ENCODE results near the gene SAMD4B.
"Not testable (repeated sequence)": the region's sequence is repeated elsewhere in the genome, so short reads cannot be mapped to it uniquely, and the experiment has no call there.

SAMD4B gene

DNA sequence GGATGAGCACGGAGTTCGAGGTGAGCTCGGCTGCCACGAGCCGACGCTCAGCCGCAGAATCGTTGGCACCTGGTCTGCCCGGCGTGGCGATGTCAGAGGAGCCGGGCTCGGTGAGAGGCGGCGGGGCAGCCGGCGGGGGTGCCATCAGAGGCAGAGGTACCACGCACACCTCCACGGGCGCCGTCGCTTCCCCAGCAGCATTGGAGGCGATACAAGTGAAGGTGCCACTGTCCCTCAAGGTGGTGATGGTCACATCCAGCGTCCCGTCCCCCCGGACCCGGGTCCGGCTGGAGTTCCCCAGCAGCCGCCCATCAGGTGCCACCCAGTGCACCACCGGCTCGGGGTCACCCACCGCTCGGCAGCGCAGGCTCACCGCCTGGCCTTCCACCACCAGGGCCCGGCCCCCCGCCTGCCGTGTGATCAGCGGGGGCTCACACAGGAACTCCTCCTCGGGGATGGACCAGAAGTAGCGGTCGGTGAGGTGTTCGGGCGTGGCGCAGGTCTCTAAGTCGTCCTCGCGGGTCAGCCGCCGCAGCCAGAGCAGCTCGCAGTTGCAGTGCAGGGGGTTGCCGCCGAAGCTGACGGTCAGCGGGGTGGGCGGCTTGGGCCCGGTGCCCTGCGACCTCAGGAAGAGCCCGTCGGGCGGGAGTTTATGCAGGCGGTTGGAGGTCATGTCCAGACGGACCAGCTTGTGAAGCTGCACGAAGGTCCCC lies 28.0 kb upstream of the SAMD4B start:
- no peak for DNase-seq (ENCODE audit: low spot score)

- DNase-seq (ENCODE audit: low spot score): no peak
These were observed 26.3 kb upstream of the SAMD4B start for GRCh38 chr19:39315933-39316332.

GRCh38 chr19:39316627-39317321 lies 25.4 kb upstream of the SAMD4B start:
- no peak for DNase-seq (ENCODE audit: low spot score)

DNA sequence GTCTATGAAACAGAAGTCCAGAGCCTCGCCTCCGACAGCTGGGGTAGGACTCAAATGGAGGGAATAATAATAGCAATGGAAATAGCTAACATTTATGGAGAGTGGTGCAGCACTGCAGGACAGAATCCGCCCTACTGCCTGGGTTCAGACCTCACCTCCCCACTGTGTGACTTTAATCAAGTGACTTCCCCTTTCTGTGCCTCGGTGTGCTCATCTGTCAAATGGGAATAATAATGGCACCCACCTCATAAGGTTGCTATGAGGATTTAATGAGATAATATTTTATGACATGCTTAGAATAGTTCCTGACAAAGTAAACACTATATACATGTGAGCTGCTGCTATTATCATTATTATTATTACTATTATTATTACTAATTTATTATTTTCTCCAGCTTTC lies 24.7 kb upstream of the SAMD4B start:
- no peak for DNase-seq (ENCODE audit: low spot score)

GRCh38 chr19:39318071-39318470 lies 24.1 kb upstream of the SAMD4B start:
- no peak for DNase-seq (ENCODE audit: low spot score)

DNA sequence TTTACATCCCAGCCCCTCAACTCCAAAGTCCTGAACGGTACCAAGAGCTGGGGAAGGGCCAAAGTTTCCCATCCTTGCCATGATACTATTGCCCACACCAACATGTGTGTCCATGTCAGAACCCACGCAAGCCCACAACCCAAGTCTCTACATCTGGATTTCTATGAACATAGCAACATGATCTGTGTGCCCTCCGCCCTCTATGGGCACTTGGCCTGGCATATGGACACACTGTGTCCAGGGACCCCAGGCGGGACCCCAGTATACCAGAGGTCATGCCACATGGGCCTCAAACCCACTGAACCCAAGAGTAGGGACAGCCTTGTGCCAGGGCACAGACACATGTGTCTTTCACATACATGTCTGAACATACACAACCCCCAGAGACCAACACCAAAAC lies 23.5 kb upstream of the SAMD4B start:
- DNase-seq (ENCODE audit: low spot score): no peak

GRCh38 chr19:39319098-39319891 lies 22.9 kb upstream of the SAMD4B start:
- no peak for DNase-seq (ENCODE audit: low spot score)

GRCh38 chr19:39319892-39320248 lies 22.4 kb upstream of the SAMD4B start:
- peak; percentile 59 for DNase-seq (ENCODE audit: low spot score)

DNA sequence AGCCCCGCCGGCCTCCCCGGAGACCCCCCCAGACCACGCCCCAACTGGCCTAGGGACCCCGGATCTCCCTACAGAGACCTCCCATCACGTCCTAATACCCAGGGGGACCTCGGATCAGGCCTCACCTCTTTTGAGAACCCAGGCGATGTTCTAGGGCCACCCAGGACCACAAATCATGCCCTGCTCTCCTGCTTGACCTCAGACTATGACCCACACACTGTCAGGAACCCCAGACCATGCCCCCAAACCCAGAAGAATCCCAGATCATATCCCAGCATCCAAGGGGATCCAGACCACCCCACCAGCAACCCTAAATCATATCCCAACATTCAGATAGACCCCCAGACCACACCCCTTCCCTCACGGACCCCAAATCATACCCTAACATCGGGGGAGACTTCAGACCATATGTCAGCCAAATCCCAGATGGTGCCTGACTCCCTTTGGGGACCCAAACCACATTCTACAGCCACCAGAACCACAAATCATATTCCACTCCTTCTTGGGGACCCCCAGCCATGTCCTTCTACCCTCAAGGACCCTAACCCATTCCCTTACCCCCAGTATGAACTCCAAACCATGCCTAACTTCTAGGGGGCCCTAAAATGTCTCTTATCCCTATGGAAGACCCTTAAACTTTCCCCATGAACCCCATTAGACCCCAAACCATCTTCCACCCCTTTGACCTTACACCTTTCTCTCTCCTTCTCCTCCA lies 20.9 kb upstream of the SAMD4B start:
- no peak for DNase-seq (ENCODE audit: low spot score)

DNA sequence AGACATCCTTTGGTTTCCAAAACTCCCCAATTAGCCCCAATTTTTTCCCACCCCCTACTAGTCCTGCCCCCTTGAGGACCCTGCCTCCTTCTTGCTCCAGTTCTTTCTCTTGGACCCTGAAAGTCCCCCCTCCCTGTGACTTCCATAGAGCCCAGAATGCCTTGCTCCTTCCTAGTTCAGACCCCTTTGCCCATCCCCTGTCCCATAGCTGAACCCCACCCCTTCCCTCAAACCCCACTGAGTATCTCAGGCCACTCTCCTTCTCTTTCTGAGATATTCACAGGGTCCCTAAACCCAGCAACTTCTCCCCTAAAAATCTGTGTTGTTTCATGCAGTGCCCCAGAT lies 20.4 kb upstream of the SAMD4B start:
- no peak for DNase-seq (ENCODE audit: low spot score)

- DNase-seq (ENCODE audit: low spot score): no peak
These were observed 17.9 kb upstream of the SAMD4B start for GRCh38 chr19:39324242-39324842.

GRCh38 chr19:39325778-39326665 lies 16.2 kb upstream of the SAMD4B start:
- DNase-seq (ENCODE audit: low spot score): no peak

- no peak for DNase-seq (ENCODE audit: low spot score)
These were observed 14.7 kb upstream of the SAMD4B start for GRCh38 chr19:39327363-39328045.

- peak; percentile 85 for DNase-seq (ENCODE audit: low spot score)
These were observed 14.0 kb upstream of the SAMD4B start for GRCh38 chr19:39328046-39328705.

DNA sequence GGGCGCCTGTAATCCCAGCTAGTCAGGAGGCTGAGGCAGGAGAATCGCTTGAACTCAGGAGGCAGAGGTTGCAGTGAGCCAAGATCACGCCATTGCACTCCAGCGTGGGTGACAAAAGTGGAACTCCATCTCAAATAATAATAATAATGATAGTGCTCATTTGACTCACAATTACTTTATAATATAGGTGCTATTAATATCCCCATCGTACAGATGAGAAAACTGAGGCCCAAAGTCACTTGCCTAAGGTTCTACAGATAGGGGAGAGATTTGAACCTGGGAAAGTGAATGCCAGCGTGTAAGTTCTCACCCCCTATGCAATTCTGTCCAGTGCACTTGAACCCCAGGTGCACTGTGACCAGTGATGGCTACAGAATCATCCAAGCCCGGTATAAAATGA lies 12.3 kb upstream of the SAMD4B start:
- DNase-seq (ENCODE audit: low spot score): no peak

DNA sequence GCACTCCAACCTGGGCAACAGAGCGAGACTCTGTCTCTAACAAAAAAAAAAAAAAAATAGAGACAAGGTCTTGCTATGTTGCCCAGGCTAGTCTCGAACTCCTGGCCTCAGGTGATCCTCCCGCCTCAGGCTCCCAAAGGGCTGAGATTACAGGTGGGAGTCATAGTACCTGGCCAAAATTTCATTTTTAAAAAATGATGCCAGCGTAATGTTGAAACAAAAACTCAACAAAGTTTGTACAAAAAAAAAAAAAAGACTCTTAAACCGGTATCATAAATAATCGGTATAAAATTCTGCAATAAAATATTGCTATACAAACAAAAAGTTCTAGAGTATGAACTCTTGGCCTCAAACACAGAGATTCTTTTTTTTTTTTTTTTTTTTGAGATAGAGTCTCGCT lies 9.9 kb upstream of the SAMD4B start:
- no peak for DNase-seq (ENCODE audit: low spot score)

- not testable (repeated sequence) for DNase-seq (ENCODE audit: low spot score)
These were observed 9.5 kb upstream of the SAMD4B start for GRCh38 chr19:39332738-39333137.

DNA sequence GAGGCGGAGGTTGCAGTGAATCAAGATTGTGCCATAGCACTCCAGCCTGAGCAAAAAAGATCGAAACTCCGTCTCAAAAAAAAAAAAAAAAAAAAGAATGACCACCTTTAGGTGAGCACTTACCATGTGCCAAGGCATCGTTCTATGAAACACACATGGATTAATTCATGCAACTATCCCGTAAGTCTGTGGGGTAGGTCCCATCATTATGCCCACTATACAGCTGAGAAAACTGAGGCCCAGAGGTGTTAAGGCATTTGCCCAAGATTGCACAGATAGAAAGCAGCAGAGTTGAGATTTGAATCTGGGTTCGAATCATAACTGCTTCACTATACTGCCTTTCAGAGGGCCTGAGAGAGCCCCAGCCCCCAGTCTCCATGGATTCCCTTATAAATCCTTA lies 8.7 kb upstream of the SAMD4B start:
- DNase-seq (ENCODE audit: low spot score): no peak

DNA sequence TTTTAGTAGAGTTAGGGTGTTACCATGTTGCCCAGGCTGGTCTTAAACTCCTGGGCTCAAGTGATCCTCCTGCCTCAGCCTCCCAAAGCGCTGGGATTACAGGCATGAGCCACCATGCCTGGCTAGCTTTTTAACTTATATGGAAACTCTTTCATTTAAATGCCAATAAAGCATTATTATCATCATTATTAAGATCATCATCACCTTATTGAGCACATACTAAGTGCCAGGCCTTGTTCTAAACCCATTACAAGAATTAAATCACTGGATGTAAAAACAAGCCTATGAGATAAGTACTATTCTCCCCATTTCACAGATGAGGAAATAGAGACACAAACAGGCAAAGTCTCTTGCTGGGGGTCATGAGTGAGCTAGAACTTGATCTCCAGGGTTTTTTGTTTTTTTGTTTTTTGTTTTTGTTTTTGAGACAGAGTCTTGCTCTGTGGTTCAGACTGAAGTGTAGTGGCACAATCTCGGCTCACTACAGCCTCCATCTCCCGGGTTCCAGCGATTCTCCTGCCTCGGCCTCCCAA lies 7.7 kb upstream of the SAMD4B start:
- DNase-seq (ENCODE audit: low spot score): no peak

DNA sequence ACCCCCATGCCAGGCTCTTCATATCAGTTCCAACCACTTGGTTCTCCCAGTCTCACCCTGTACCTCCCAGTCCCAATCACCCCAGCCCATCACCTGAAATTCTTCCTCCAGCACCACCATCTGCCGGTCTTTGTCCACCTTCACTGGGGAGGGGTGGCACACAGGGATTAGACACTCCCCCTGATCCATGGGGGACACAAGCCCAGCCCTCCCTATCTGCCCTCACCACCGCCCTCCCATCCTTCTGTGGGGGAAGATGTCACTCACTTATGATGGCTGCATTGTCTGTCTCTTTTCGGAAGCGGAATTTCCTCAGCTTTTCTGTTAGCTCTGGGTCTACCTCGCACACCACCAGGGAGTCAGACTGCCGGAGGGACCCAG lies 7.1 kb upstream of the SAMD4B start:
- no peak for DNase-seq (ENCODE audit: low spot score)

Data from D341Med (cell line).